ENCODE data around the gene ZNF587B.
"Not testable (repeated sequence)": the region's sequence is repeated elsewhere in the genome, so short reads cannot be mapped to it uniquely, and the experiment has no call there.

The ZNF587B gene

DNA sequence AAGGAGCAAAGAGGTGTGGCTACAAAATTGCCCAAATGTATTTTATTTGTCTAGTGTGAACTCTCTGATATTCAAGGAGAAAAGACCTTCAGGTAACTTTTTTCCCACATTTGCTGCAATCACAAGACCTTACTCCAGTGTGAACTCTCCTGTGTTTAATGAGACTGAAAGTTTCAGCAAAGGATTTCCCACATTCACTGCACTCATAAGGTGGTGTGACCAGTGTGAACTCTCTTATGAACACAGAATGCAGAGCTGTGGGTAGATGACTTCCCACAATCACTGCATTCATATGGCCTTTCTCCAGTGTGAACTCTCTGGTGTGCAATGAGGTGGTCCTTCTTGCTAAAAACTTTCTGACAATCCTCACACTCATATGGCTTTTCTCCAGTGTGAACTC is 42.4 kb downstream of the ZNF587B start:
- DNase-seq = no peak

DNA sequence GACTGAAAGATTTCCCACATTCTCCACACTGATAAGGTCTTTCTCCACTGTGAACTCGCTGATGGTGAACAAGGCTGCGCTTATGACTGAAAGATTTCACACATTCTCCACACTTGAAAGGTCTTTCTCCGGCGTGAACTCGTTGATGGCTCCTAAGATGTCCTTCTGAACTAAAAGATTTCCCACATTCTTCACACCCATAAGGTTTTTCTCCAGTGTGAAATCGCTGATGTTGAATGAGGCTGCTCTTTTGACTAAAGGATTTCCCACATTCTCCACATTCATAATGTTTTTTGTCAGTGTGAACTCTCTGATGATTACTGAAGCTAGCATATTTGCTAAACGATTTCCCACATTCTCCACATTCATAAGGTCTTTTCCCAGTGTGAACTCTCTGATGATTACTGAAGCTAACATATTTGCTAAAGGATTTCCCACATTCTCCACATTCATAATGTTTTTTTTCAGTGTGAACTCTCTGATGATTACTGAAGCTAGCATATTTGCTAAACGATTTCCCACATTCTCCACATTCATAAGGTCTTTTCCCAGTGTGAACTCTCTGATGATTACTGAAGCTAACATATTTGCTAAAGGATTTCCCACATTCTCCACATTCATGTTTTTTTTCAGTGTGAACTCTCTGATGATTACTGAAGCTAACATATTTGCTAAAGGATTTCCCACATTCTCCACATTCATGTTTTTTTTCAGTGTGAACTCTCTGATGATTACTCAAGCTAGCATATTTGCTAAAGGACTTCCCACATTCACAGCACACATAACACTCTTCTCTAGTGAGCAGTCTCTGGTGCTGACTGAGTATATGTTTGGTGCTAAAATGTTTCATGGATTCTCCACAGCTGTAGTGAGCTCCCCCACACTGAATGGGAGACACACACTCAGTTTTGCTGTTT is 44.0 kb downstream of the ZNF587B start:
- not testable (repeated sequence) for DNase-seq

DNA sequence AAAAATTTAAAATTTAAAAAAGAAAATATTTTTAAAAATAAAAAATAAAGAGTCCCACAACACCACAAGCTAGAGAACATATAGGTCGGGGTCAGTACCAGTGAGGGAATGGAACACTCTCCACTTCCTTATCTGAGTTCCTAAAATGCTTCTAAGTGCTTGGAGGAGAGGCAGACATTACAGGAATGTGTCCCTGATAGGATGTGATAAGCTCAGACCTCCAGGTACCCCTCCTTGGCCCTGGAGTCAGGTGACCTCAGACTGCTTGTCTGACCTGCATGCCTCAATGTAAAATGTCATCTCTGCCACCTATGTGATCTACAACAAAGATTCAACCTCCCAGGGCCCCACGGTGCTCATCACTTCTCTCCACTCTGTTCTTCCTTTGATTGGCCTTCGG is 55.9 kb downstream of the ZNF587B start:
- DNase-seq = no peak

DNA sequence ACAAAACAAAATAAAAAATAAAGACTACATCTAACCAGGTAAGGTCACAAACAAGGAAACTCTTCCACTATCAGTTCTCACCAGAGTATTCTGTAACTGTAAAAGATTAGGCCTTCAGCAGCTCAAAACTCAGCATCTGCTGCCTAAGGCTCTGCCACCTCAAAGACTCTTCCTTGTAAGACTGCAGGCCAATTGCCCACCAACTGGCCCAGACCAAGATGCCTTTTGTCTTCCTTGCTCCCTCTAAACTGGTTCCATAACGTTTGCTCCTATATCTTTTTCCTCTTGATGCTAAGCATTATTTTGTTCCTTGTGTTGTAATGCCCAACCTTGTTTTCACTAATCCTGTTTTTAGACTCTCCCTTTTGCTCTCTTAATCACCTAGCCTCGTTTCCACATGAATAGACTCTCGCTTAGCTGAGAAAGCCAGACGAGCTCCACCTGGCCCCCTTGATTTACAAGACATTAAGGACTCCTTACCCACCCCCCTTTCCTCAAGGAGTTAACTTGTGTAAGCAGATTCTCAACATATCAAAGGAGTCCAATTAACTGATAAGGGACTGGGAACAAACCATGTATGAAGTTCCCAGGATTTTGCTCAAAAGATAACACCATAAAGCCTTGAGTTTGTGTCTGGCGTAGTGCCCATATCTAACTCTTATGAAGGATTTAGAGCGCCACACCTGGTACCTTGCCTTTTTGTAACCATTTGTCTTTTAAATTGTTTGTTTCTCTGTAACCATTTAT is 57.3 kb downstream of the ZNF587B start:
- no peak for DNase-seq

DNA sequence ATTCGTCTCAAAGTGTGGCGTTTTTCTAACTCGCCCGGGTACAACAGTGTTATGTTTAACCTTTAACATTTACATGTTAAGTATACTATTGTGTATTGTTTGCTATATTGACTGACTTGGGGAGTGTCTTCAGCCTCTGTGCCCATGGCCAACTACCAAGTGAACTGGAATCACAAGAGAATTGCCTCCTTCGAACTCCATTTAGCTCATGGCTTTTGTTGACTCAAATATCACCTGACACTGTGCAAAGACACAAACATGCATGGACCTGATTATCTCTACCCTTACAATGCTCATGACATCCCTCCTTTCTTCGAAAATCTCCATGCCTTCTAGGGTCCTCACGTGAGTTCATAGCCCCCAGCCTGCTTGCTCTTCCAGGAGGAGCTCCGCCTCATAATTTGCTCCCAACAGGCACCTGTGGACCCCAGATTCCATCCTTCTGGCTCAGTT is 58.0 kb downstream of the ZNF587B start:
- DNase-seq = no peak

DNA sequence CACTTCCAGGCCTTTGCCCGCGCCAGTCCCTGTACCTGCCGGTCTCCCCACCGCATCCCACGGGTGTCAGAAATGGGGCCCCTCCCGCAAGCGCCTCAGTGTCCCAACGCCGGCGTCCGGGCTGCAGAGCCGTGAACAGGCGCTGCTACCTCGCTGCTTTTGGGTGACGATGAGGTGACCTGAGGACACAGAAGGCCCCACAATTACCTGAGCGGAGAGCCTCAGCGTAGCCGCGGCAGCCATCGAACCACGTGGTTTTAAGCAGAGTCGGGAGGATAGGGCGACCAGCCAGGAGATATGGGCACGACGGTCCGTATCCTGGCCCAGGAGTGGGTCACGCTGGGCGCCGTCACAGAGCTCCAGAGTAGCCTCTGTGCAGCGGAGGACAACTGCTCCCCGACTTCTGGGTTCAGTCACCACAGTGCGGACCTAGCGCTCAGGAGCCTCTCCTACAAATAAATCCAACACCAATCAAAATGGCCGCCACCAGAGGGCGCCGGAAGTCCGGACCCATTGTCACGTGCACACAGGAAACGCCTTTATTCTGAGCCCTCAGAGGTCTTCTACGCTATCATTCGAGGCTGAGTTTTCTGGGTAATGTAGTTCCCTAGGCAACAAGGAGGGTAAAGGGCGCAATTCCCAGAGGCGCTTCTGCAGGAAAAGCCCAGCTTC is 58.6 kb downstream of the ZNF587B start, which contains the start of gene ZNF814:
Gene ZNF814, minus strand, starts transcription at position 478 of the 672 bp plus-strand sequence. Its CDS starts 235 bp downstream, at position 243.
- DNase-seq = peak; percentile 30

DNA sequence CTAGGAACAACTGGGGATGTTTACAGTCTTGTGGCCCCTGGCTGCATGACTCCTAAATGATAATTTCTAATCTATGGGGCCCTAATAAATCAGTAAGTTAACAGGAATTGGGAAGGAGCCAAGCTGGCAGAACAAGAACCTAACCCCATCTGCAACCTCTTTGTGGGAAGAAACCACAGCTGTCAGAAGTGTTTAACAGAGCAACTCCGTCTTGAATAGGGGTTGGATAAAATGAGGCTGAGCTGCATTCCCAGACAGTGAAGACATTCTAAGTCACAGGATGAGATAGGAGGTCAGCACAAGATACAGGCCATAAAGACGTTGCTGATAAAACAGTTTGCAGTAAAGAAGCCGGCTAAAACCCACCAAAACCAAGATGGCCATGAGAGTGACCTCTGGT is 60.6 kb downstream of the ZNF587B start:
- DNase-seq = not testable (repeated sequence)

Data from NCI-H526 treated with DMSO at 0.1 percent for 48 hours (cell line).